Activated CD8-positive, alpha-beta T cell treated with anti-CD3 and anti-CD28 coated beads for 36 hours (primary cell): ENCODE results near the gene NPTX1. TPM values are rescaled to one million over a fixed set of nuclear protein-coding genes. Genes with fewer than 3 reads are reported as not detected.
"Not testable (repeated sequence)": the region's sequence is repeated elsewhere in the genome, so short reads cannot be mapped to it uniquely, and the experiment has no call there.

Experiments used
- ATAC-seq: fragments of 200-7000 bp; cut with Tn5 transposase; one replicate; pipeline ENCODE4 v1.10.0; 2021; ENCODE audit warnings: mild to moderate bottlenecking, moderate library complexity
- CTCF ChIA-PET: fragments of 350-600 bp; sonication (Branson Sonifier 250); formaldehyde crosslinking; loops from one replicate; lab custom pipeline; 2021; ENCODE audit warnings: antibody characterized with exemption; lab: Charles Lee
- POLR2A ChIA-PET: fragments of 350-600 bp; sonication (Branson Sonifier 250); formaldehyde crosslinking; loops from one replicate; lab custom pipeline; 2021; ENCODE audit warnings: antibody characterized with exemption; lab: Charles Lee
- DNase-seq: peaks from one replicate; pipeline ENCODE4 v3.0.0-alpha.2; 2020
- H3K27ac Mint-ChIP-seq: one replicate; pipeline ENCODE4 v1.8.0; 2021; ENCODE audit warnings: mild to moderate bottlenecking, mixed read lengths
- H3K27me3 Mint-ChIP-seq: one replicate; pipeline ENCODE4 v1.8.0; 2021; ENCODE audit warnings: mixed read lengths
- H3K36me3 Mint-ChIP-seq: one replicate; pipeline ENCODE4 v1.8.0; 2021; ENCODE audit warnings: low read depth, mixed read lengths
- H3K4me1 Mint-ChIP-seq: one replicate; pipeline ENCODE4 v1.8.0; 2021; ENCODE audit warnings: low read depth, mixed read lengths
- H3K4me3 Mint-ChIP-seq: one replicate; pipeline ENCODE4 v1.8.0; 2021; ENCODE audit warnings: mild to moderate bottlenecking, moderate library complexity, mixed read lengths
- H3K9me3 Mint-ChIP-seq: one replicate; pipeline ENCODE4 v1.8.0; 2021; ENCODE audit warnings: mixed read lengths
- intact Hi-C: fragments of 100-400 bp; cut with micrococcal nuclease; formaldehyde crosslinking; loops from one replicate; pipeline ENCODE4 v1.10.0; 2022
- total RNA-seq, 2 experiments: library from RNA; stranded (reverse); gene quantifications; one replicate each; pipeline ENCODE4 v1.2.3, GENCODE V29; 2021
- TF ChIP-seq, protein P1 (sequence below): fragments of 200-600 bp; IDR thresholded peaks from one replicate; pipeline ENCODE4 v1.8.0; 2022; ENCODE audit warnings: antibody characterized with exemption, mild to moderate bottlenecking

NPTX1 gene
- total RNA-seq, 2 experiments from 2014 or later, result 3.4 to 5.1 TPM

DNA sequence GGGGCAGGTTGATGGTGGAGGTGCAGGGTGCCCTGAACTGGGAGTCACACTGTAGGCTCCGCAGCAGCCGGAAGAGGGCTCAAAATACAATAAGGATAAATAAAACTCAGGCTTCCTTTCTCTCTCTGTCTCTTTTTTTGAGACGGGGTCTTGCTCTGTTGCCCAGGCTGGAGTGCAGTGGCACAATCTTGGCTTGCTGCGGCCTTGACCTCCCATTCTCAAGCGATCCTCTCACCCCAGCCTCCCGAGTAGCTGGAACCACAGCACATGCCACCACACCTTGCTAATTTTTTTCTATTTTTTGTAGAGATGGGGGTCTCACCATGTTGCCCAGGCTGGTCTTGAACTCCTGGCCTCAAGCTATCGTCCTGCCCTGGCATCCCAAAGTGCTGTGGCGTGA lies 32.9 kb upstream of the NPTX1 start:
- intact Hi-C loops, result no loop called here
- Mint-ChIP-seq H3K4me1 (no peaks in the 10 kb centered on the region), H3K27me3 (peaks cover 2% of the 10 kb centered on the region), H3K4me3 (no peak overlapping the region), H3K27ac (no peak overlapping the region), H3K9me3 (no peaks in the 10 kb centered on the region), H3K36me3 (no peaks in the 10 kb centered on the region)
- ATAC-seq (no peak), DNase-seq (no peak)
- CTCF ChIA-PET, result no interaction called here
- POLR2A ChIA-PET, result no interaction called here
- TF ChIP-seq, protein P1, sequence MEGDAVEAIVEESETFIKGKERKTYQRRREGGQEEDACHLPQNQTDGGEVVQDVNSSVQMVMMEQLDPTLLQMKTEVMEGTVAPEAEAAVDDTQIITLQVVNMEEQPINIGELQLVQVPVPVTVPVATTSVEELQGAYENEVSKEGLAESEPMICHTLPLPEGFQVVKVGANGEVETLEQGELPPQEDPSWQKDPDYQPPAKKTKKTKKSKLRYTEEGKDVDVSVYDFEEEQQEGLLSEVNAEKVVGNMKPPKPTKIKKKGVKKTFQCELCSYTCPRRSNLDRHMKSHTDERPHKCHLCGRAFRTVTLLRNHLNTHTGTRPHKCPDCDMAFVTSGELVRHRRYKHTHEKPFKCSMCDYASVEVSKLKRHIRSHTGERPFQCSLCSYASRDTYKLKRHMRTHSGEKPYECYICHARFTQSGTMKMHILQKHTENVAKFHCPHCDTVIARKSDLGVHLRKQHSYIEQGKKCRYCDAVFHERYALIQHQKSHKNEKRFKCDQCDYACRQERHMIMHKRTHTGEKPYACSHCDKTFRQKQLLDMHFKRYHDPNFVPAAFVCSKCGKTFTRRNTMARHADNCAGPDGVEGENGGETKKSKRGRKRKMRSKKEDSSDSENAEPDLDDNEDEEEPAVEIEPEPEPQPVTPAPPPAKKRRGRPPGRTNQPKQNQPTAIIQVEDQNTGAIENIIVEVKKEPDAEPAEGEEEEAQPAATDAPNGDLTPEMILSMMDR, result no peak

DNA sequence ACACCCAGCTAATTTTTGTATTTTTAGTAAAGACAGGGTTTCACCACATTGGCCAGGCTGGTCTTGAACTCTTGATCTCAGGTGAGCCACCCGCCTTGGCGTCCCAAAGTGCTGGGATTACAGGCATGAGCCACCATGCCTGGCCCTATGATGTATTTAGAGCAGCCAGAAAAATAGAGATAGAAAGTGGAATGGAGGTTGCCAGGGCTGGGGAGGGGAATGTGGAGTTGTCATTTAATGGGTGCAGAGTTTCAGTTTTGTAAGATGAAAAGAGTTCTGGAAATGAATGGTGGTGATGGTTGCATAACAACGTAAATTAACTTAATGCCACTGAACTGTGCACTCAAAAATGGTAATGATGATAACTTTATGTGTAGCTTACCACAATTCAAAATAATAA lies 31.6 kb upstream of the NPTX1 start:
- CTCF ChIA-PET, result no interaction called here
- intact Hi-C loops, result no loop called here
- no peak for DNase-seq
- H3K4me1 Mint-ChIP-seq, result no peaks in the 10 kb centered on the region
- POLR2A ChIA-PET, result no interaction called here
- ATAC-seq, result no peak
- no peaks in the 10 kb centered on the region for H3K36me3 Mint-ChIP-seq
- no peaks in the 10 kb centered on the region for H3K9me3 Mint-ChIP-seq
- no peak overlapping the region for H3K4me3 Mint-ChIP-seq
- TF ChIP-seq, protein P1, result no peak
- H3K27ac Mint-ChIP-seq, result no peak overlapping the region
- no peaks in the 10 kb centered on the region for H3K27me3 Mint-ChIP-seq

DNA sequence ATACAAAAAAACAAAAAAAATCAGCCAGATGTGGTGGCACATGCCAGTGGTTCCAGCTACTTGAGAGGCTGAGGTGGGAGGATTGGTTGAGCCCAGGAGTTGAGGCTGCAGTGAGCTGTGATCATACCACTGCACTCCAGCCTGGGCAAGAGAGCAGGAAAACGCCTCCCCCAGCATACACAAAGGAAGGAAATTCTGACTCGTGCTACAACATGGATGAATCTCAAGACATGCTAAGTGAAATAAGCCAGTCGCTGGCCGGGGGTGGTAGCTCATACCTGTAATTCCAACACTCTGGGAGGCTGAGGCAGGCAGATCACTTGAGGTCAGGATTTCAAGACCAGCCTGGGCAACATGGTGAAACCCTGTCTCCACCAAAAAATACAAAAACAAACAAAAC lies 30.8 kb upstream of the NPTX1 start:
- ATAC-seq, H3K36me3 Mint-ChIP-seq, POLR2A ChIA-PET, H3K4me3 Mint-ChIP-seq, CTCF ChIA-PET, DNase-seq, H3K4me1 Mint-ChIP-seq, H3K27ac Mint-ChIP-seq, intact Hi-C loops, H3K27me3 Mint-ChIP-seq, H3K9me3 Mint-ChIP-seq: not testable (repeated sequence)

DNA sequence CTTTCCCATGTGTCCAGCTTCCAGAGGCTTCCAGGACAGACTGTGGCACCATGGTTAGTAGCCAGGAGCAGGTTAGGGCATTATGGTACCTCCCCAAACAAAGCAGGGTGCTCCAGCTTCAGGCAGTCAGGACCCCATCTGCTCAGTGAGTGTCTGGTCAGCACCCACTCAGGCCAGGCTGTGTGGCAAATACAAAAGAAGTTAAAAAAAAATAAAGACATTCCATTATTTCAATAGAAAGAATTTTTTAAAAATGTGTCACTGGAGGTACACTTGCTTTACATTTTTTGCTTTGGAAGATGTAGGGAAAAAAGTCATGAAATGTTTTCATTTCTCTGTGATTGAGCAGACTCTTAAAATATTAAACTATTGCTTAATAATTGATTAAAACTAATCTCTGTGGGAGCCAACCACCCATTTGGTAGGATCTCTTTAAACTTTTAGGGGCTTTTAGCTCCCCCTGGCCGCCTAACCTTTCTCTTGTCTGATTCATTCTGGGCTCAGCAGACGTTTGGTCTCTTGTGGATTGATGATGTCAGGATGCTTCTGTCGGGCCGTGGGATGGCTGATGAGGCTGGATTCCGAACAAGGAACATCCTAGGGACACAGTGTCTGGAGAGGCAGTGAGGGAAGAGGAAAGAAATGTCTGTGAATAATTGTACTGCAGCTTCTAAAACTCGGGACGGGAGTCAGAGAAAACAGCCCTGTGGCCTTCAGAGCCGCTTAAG lies 28.4 kb upstream of the NPTX1 start:
- POLR2A ChIA-PET, result no interaction called here
- H3K27me3 Mint-ChIP-seq, result no peaks in the 10 kb centered on the region
- H3K36me3 Mint-ChIP-seq, result no peaks in the 10 kb centered on the region
- CTCF ChIA-PET, result interaction anchor here (1.3 kb wide), 1 partner anchor 71 kb away, joined by 3 read pairs; no protein-coding TSS in a partner anchor
- ATAC-seq (no peak), DNase-seq (no peak)
- H3K27ac Mint-ChIP-seq, result no peak overlapping the region
- intact Hi-C loops, result no loop called here
- no peaks in the 10 kb centered on the region for H3K9me3 Mint-ChIP-seq
- no peaks in the 10 kb centered on the region for H3K4me1 Mint-ChIP-seq
- TF ChIP-seq, protein P1, result no peak
- H3K4me3 Mint-ChIP-seq, result no peak overlapping the region

DNA sequence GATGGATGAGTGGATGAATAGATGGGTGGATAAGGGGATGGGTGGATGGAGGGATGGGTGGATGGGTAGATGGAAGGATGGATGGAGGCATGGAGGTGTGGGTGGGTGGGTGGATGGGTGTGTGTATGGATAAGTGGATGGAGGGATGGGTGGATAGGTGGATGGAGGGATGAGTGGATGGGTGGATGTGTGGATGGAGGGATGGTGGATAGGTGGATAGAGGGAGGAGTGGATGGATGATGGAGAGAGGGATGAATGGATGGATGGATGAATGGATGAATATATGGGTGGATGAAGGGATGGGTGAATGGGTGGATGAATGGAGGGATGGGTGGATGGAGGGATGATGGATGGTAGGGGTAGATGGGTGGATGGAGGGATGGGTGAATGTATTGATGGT lies 27.5 kb upstream of the NPTX1 start:
- no peak for DNase-seq
- H3K4me3 Mint-ChIP-seq, result no peak overlapping the region

More for the DNA sequence above, 27.5 kb upstream of the NPTX1 start:
- Mint-ChIP-seq H3K4me1 (no peaks in the 10 kb centered on the region), H3K9me3 (no peaks in the 10 kb centered on the region), H3K27ac (no peak overlapping the region), H3K36me3 (no peaks in the 10 kb centered on the region), H3K27me3 (no peaks in the 10 kb centered on the region)
- ATAC-seq, result no peak
- intact Hi-C loops, result no loop called here
- ChIA-PET POLR2A (no interaction called here), CTCF (no interaction called here)
- TF ChIP-seq, protein P1, result no peak
